ENCODE results near the gene TTC19.
"Not testable (repeated sequence)": the region's sequence is repeated elsewhere in the genome, so short reads cannot be mapped to it uniquely, and the experiment has no call there.

GRCh38 chr17:15979013-15979412 is 20.6 kb upstream of the TTC19 start:
- not testable (repeated sequence) for TF ChIP-seq TAF1, POLR2AphosphoS5, SPI1 (IDR thresholded peaks at IDR 0.05; ENCODE audit: low read depth, low read length)

Data from GM12891 (cell line).